GM19468 (cell line): ENCODE measurements around the gene NDUFAF7.
"Not testable (repeated sequence)": the region's sequence is repeated elsewhere in the genome, so short reads cannot be mapped to it uniquely, and the experiment has no call there.

Experiments used
- ATAC-seq: cut with Tn5 transposase; IDR thresholded peaks from one replicate; pipeline ENCODE4 v1.9.1; 2021; ENCODE audit warnings: mild to moderate bottlenecking, moderate library complexity, moderate number of reproducible peaks; ENCODE audit not compliant: unreplicated experiment; ENCODE audit errors: extremely low read depth

The NDUFAF7 gene

DNA sequence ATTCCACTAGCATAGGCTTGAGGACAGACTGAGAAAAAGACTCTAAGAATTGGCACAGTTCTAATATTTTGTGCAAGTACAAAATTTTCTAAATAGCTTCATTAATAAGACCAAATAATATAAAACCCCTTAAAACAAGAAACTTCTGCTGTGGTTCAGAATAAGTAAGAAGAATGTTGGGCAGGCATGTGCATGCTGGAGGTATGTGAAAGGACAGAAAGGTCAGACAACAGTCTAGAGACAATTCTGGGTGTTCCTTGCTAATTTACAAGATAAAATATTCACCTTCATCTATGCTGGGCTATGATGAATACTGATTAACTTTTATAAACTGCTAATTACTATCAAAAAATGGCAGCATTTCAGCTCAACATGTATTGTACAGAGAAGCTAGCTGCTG is 20.2 kb upstream of the NDUFAF7 start:
- ATAC-seq = no peak

DNA sequence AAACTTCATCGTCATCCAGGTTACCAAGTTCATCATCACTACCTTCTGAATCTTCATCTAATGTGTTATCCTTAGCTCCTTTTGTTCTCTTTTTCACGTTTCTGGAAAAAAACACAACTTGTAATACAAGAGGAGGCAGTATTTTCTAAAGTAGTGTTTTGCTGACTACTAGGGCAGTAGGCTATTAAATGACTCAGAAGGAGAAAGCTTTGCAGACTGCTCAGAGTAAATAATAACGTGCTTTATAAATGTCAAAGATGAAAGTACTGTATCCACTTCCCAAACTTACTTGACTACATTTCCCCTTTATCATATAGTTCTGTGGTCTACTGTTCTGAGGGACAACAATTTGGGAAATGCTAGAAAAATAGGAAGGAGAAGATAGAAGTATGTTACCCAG is 19.5 kb upstream of the NDUFAF7 start:
- no peak for ATAC-seq

DNA sequence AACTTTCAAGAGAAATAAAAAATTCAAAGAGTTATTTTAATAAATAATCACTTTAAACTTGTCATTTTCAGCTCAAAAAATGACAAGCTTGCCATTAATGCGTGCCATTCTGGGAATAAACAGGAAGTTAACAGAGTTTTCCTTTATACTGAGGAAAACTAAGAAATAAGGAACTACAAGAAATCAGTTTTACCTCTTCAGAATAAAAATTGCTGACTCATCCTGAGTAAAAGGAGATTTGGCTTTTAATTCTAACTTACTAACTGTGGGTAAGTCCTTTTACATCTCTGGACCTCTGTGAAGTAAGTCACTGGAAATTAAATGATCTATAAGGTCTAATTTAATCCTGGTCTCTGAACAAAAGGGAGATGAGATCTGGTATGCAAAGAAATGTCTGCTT is 16.2 kb upstream of the NDUFAF7 start:
- ATAC-seq = no peak

DNA sequence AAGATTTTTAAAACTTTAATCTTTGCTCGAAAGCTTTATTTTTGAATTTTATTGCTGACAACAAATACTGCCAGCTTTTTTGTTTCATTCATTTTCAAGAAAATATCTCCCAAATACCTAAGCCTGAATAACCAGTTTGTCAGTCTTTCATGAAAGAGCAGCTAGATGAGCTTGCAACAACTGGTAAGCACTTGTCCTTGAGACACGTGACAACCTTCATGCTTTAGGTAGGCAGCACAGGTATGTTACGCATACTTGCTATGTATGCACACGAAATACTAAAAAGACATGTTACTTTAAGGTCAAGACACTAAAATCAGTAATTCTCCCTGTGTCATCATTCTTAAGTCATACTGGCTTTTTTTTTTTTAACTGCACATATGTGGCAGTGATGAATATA is 12.4 kb upstream of the NDUFAF7 start:
- no peak for ATAC-seq

DNA sequence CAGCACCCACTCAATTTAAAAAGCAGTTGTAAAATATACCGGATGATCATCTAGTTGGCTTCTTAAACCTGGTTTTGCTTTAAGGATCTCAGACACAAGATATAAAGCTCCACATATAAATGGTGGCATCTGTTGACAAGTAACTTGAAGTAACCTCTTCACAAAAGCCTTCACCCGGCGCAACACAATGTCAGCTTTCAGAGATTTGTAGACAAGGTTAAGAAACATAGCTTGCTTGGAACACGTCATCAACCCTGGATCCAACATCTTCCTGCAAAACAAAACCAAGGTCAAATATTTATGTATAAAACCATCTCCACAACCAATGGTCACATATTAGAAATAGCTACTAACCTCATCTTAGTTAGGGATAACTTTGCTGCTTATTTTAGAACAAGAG is 8.3 kb upstream of the NDUFAF7 start:
- no peak for ATAC-seq

DNA sequence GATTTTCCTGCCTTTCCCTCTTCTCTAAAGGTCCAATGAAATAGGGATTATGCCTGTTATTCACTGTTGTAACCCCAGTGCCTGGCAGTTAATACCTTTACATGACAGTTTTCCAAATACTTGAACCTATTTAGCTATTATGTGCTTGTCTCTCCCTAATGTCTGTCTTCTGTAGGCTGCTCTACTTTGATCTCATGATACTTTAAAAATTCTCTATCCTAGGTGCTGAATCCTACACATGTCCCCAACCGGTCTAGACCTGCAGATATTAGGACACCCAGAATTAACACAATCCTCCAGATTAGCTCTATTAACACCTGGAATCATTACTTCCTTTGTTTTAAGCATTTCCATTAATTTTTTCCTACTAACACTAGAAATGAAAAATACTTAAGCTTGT is 7.4 kb upstream of the NDUFAF7 start:
- ATAC-seq = no peak

DNA sequence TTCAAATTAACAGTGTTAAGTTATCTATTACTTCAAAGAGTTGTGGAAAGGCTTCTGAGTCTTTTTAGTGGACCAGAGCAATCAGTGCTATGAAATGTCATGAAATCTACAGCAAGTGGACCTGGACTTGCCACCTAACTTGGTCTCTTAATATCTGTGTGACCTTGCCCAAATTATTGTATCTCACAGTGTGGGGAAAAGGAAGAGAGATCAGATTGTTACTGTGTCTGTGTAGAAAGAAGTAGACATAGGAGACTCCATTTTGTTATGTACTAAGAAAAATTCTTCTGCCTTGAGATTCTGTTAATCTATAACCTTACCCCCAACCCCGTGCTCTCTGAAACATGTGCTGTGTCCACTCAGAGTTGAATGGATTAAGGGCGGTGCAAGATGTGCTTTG is 6.3 kb upstream of the NDUFAF7 start:
- ATAC-seq = not testable (repeated sequence)

DNA sequence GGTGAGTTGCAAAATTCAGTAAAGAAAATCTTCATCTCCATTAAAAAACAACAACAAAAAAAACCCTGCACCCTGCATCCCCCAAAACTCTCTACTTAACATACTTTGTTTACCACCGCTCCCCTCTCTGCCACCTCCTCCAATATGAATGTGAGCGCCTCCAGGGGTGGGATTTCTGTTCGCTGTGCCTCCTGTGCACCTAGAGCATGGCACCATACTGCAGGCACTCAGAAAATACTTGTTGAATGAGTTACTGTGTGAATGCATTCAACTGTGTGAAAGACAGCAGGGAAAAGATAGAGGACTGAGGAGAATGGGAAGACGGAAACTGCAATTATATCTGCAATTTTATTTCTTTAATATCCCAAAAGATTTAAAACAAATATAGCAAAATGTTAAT is 4.6 kb upstream of the NDUFAF7 start:
- ATAC-seq = no peak

DNA sequence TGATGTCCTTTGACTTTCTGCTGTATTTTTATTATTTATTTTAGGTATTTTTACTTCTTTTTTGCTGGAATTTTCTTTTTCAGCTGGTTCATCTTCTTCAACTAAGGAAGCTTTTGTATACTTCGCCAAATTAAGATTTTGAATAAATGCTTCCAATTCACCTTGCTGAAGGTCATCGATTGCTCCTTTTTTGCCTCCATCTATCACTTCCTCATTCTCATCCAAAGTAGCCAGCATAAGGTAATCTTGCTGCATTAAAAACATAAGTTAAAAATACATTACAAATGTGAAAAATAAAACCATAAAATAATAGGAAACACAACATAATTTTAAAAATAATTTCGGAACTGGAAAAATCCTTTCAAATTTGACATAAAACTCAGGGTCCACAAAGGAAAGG is 2.7 kb upstream of the NDUFAF7 start:
- no peak for ATAC-seq

DNA sequence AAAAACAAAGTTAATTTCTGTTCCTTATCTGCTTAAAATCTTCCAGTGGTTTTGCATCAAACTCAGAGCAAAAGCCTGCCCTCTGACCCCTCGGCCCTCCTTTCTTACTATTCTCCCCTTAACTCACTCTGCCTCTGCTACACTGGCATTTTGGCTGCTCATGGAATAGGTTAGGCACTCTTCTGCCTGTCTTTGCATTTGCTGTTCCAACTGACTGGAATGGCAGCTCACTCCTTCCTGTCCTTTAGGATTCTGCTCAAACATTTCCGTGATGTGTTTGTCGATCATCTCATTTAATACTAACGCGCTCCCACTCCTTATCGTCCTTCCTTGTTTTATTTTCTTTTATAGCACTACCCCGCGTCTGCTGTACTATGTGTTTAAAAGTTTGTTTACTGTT is 877 bp upstream of the NDUFAF7 start:
- no peak for ATAC-seq

DNA sequence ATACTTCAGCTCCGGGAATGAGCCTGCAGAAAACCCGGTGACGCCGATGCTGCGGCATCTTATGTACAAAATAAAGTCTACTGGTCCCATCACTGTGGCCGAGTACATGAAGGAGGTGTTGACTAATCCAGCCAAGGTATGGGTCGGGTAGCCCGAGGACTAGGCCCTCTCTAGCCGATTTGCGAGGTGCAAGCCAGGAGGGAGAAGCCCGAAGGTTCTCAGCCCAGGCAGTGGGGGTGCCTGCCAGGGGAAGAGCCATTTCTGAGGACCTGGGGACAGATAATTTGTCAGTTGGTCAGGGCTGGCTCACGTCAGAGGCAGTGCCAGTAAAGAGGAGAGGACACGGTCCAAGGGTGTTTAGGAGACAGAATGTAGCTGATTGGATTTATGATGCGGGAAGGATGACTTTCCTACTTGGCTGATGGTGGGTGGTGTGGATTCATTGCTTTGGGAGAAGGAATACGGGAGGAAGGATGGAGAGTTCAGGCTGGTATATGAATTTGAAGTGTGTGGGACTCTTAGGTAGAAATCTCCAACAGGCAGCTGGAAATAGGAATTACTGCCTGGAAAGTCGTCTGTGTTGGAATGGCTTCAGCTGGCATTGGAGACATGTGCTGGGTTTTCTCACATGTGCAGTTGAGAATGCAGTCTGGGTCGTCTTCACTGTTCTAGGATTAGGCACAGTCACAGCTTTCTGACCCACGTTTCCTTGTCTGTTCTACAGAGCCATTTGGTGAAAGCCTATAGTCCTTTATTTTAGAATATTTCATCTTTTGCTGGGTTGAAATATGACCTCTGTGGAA is 874 bp downstream of the NDUFAF7 start:
- ATAC-seq = no peak

DNA sequence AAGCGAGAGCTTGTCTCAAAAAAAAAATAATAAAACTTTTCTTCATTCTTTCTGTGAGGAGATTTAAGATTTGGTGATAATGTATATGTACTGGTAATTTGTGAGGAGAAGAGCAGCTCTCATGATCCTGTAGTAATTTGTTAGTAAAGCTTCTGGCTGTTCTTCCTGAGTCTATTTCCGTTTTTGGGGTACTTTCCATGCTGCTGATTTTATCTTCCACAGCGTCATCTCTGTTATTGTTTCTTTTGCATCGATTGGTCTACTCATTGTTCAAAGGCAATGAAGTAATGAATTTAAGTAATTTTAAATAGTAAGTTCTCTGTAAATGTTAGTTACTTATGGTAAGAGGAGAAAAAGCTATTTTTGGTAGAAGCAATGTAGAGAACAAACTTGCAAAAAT is 12.0 kb downstream of the NDUFAF7 start:
- no peak for ATAC-seq

DNA sequence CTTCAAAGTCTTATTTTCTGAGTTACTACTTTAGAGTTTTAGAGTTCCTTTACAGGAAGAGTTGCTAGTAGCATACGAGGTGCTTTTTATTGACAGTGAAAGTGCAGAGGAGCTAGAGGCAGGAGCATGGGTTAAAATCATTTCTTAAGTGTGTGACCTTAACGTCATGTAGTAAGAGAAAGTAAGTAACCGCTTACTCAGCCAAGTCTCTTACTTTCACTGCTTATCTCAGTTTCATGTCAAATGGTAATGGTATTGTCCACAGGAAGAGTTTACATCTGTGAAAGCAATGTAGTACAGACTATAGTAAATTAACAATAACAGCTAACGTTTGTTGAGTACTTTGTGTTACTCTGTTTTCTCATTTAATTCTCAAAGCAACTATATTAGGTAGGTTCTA is 12.6 kb downstream of the NDUFAF7 start:
- peak; percentile 23 for ATAC-seq

DNA sequence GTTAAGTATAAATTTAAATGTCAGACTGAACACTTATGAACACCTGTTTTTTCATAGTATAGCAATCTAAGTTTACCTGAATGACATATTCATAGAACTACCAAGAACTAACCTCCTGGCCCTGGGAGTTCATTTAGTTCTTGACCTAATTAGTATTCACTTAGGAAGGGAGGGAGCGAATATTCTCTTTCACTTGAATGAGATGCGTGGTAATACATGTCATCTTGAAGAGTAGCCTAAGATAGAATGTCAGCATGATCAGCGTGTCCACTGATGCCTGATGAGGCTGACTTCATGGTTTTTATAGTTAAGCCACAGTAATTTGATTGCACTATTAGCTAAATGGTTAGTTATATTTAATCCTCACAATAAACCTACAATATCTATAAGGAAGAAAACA is 13.3 kb downstream of the NDUFAF7 start:
- ATAC-seq = no peak

DNA sequence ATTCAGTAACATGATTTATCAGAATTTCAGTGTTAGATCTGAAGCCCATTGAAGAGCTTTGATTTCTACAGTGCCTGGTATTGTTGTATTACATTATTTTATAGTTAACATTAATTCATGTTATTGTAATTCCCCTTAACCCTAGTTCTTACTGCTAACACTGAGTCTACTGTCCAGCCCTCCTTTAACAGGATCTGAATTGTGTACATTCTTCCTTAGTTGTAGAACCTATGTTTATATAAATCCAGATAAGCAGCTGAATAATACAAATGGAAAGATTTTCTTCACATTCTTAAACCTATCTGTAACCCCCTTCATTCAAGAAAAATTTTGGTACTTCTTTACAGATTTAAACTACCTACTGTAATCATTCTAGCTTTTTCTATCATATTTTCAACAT is 14.7 kb downstream of the NDUFAF7 start:
- ATAC-seq = no peak

DNA sequence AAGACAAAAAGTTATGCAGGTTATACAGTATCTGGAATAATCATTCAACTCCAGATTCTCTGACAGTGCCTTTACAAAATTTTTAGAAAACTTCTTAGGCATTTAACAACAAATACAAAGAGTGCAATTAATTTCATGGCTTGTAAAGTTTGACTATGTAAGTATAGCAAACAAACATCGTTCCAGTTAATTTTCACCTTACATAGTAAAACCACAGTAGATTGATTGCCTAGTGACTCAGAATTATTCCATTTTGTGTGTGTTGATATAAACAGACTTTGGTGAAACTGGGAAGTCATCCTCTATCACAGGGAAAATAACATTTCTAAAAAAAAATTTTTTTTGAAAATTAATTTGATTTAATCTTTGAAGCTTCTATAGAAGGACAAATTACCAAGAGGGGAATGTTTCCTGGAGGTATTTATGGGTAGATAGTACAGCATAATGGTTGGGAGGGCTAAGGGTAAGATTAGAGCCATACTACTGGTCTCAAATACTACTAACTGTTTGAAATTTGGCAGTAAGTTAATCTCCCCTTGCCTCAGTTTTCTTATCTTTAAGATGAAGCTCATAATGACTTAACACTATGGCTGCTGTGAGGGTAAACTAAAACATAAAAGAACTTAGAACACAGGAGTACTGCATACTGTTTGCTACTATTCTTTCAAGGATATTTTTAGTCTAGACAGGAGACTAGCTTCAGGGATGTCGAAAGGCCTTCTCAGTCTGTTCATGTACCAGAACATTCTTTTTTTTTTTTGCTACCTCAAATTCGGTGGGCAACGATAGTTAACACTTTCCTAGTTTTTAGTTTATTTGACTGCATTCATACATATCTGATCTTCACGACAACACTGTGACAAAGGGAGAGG is 19.6 kb downstream of the NDUFAF7 start:
- no peak for ATAC-seq

DNA sequence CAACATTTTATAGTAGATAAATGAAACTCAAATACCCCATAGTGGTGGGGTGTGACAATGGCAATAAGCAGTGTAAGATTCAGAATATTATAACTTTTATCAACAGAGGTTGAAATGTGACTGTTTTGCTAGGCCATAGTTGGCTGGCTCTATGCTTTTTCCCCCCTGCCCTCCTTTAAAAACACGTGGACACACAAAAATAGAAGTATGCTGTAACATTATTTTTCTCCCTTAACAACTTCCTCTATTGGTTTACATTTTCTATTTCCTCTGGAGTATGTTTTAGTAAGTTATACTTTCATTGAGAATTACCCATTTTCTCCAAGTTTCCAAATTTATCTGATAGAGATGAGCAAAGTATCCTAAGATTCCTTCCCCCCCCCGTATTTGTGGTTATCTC is 31.1 kb downstream of the NDUFAF7 start:
- ATAC-seq = no peak

DNA sequence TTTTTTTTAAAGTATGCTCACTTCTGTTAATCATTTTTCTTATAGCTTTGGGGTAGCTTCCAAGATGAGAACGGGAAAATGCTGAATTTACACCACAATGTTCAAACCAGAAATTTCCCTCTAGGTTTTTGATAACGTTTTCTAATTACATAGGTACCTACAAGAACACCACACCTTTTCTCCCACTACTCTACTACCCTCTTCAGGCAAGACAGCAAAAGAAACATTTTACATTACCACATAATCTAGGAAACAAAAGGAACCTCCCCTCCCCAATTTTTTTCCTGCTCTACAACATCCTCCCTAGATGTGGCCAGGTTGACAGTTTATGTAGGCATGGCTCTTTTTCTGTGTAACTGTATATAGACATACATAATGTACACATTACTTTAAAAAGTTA is 32.4 kb downstream of the NDUFAF7 start:
- no peak for ATAC-seq

DNA sequence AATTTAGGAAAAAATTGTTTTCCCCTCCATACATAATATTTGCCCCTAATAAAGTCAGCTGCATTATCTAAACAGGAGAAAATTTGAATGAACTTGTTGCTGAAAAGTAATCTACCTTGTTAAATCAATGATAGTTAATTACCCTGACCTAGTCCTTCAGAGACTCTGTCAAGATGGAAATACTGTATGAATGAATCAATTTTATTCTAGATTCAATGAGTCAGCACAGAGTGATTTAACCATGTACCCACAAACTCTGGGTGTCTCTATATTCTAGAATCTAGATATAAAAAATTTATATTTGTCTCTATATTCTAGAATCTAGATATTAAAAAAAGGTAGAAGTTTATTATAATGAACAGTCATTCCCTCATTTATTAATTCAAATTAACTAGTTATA is 36.2 kb downstream of the NDUFAF7 start:
- no peak for ATAC-seq

DNA sequence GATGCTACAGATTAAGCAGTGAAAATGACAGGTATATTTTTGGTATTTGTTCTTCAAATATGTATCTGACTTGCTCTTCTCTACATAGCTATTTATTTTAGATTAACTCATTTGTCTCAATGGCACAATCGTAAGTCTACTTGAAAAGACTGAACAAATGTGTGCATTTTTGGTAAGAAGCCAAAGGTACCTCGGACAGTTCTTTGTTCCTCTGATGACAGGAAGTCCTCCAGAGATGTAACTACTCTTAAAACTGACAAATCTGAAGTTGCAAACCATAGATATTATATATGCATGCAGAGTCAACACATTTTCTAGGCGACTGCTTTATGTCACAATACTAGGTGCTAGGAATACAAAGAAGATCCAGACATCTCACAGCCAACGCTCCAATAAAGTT is 36.7 kb downstream of the NDUFAF7 start:
- no peak for ATAC-seq

DNA sequence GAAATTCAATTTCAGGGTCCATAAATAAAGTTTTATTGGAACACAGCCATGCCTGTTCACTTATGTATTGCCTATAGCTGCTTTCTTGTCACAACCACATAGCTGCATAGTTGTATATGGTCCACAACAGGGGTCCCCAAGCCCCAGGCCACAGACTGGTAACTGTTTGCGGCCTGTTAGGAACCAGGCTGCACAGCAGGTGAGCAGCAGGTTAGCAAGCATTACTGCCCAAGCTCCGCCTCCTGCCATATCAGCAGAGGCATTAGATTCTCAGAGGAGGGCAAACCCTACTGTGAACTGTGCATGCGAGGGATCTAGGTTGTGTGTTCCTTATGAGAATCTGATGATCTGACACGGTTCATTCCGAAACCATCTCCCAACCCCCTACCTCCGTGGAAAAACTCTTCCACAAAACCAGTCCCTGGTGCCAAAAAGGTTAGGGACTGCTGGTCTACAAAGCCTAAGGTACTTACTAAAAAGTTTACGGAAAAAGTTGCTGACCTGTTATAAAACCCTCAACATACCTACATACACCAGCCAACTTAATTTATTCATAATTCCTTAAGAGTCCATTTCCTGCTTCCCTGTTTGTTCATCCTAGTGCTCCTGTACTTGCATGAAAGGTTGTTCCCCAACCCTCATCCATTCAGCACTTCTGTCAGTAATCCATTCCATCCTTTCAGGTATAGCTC is 40.1 kb downstream of the NDUFAF7 start:
- no peak for ATAC-seq
